Activated CD4-positive, alpha-beta T cell treated with anti-CD3 and anti-CD28 coated beads, Interleukin-2, amount 10 ng/mL, durations not matched to agents 7 days and 5 days (primary cell): ENCODE measurements around the gene CFAP210. TPM values are rescaled to one million over a fixed set of nuclear protein-coding genes. Genes with fewer than 3 reads are reported as not detected.

Experiments used
- CTCF ChIA-PET: fragments of 350-600 bp; sonication (Branson Sonifier 250); formaldehyde crosslinking; loops from one replicate; lab custom pipeline; 2021; ENCODE audit warnings: antibody characterized with exemption; lab: Charles Lee
- POLR2A ChIA-PET: fragments of 350-600 bp; sonication (Branson Sonifier 250); formaldehyde crosslinking; loops from one replicate; lab custom pipeline; 2021; ENCODE audit warnings: antibody characterized with exemption; lab: Charles Lee
- DNase-seq: peaks from one replicate; pipeline ENCODE4 v3.0.0-alpha.2; 2020
- H3K27ac Mint-ChIP-seq: one replicate; pipeline ENCODE4 v1.8.0; 2021; ENCODE audit warnings: mild to moderate bottlenecking, moderate library complexity, mixed read lengths
- H3K27me3 Mint-ChIP-seq: one replicate; pipeline ENCODE4 v1.8.0; 2021; ENCODE audit warnings: mixed read lengths
- H3K36me3 Mint-ChIP-seq: one replicate; pipeline ENCODE4 v1.8.0; 2021; ENCODE audit warnings: low read depth, mixed read lengths
- H3K4me1 Mint-ChIP-seq: one replicate; pipeline ENCODE4 v1.8.0; 2021; ENCODE audit warnings: mixed read lengths
- H3K4me3 Mint-ChIP-seq: one replicate; pipeline ENCODE4 v1.8.0; 2021; ENCODE audit warnings: mild to moderate bottlenecking, moderate library complexity, mixed read lengths
- H3K9me3 Mint-ChIP-seq: one replicate; pipeline ENCODE4 v1.8.0; 2021; ENCODE audit warnings: mixed read lengths
- total RNA-seq, 2 experiments: library from RNA; stranded (reverse); gene quantifications; one replicate each; pipeline ENCODE4 v1.2.3, GENCODE V29; 2021

Gene CFAP210
- total RNA-seq, 2 experiments from 2014 or later = not detected

DNA sequence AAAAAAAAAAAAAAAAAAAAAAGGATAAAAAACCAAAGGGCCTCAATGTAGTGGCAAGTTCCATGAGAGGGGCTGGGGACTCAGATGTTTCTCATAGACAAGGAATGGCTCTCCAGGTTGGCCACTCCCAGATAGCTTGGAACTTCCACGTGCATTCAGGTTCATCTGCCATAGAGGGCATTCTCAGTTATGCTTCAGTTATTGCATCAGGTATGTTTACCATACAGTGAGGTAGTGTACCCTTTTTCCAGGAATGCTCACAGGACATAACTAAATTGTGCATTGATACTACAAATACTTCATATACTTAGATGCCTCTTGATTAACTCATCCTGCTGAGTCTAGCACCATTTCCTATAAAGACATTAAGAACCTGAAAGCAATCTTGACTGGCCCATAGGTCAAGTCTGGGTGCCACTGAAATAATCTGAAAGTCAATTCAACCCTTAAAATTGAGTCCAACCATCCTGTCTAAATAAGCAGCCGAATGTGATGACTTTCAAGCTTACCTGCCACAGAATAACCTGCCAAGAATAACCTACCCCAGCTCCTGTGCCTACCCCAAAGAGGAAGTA lies 24.8 kb upstream of the CFAP210 start:
- peaks cover 3% of the 10 kb centered on the region for H3K4me1 Mint-ChIP-seq
- no peak for DNase-seq
- no peaks in the 10 kb centered on the region for H3K9me3 Mint-ChIP-seq
- H3K27me3 Mint-ChIP-seq = no peaks in the 10 kb centered on the region
- H3K36me3 Mint-ChIP-seq = no peaks in the 10 kb centered on the region
- ChIA-PET CTCF (interaction anchor here (0.6 to 1.3 kb wide), 2 partner anchors 18 to 88 kb away, joined by 3 to 4 read pairs; no protein-coding TSS in a partner anchor), POLR2A (no interaction called here)
- H3K4me3 Mint-ChIP-seq = no peak overlapping the region
- H3K27ac Mint-ChIP-seq = no peak overlapping the region

- H3K9me3 Mint-ChIP-seq = no peaks in the 10 kb centered on the region
- ChIA-PET POLR2A (no interaction called here), CTCF (no interaction called here)
- no peak for DNase-seq
- no peaks in the 10 kb centered on the region for H3K27me3 Mint-ChIP-seq
- no peaks in the 10 kb centered on the region for H3K36me3 Mint-ChIP-seq
- H3K27ac Mint-ChIP-seq = no peak overlapping the region
- H3K4me1 Mint-ChIP-seq = peaks cover 3% of the 10 kb centered on the region
- H3K4me3 Mint-ChIP-seq = no peak overlapping the region
Observed at GRCh38 chr2:169717691-169718063, 23.5 kb upstream of the CFAP210 start.

- DNase-seq = no peak
- H3K27me3 Mint-ChIP-seq = no peaks in the 10 kb centered on the region
- H3K4me3 Mint-ChIP-seq = no peak overlapping the region
- CTCF ChIA-PET = interaction anchor here (1.1 kb wide), 1 partner anchor 232 kb away, joined by 3 read pairs; no protein-coding TSS in a partner anchor
- H3K9me3 Mint-ChIP-seq = peaks cover under 1% of the 10 kb centered on the region
- H3K36me3 Mint-ChIP-seq = no peaks in the 10 kb centered on the region
- H3K27ac Mint-ChIP-seq = no peak overlapping the region
- POLR2A ChIA-PET = no interaction called here
- peaks cover 3% of the 10 kb centered on the region for H3K4me1 Mint-ChIP-seq
Observed at GRCh38 chr2:169716938-169717690, 22.9 kb upstream of the CFAP210 start.

GRCh38 chr2:169716238-169716886 lies 22.2 kb upstream of the CFAP210 start:
- CTCF ChIA-PET = interaction anchor here (1.1 to 1.2 kb wide), 2 partner anchors 27 to 233 kb away, joined by 3 to 4 read pairs; no protein-coding TSS in a partner anchor
- no peak overlapping the region for H3K27ac Mint-ChIP-seq
- H3K36me3 Mint-ChIP-seq = peaks cover 4% of the 10 kb centered on the region
- no peak overlapping the region for H3K4me3 Mint-ChIP-seq
- H3K27me3 Mint-ChIP-seq = no peaks in the 10 kb centered on the region
- H3K9me3 Mint-ChIP-seq = peaks cover 8% of the 10 kb centered on the region
- POLR2A ChIA-PET = no interaction called here
- DNase-seq = no peak
- H3K4me1 Mint-ChIP-seq = peaks cover 3% of the 10 kb centered on the region

- Mint-ChIP-seq H3K4me3 (no peak overlapping the region), H3K27me3 (no peaks in the 10 kb centered on the region), H3K27ac (no peak overlapping the region), H3K36me3 (peaks cover 4% of the 10 kb centered on the region), H3K4me1 (peaks cover 3% of the 10 kb centered on the region), H3K9me3 (peaks cover 9% of the 10 kb centered on the region)
- POLR2A ChIA-PET = no interaction called here
- DNase-seq = no peak
- CTCF ChIA-PET = interaction anchor here (1.1 to 1.2 kb wide), 2 partner anchors 28 to 233 kb away, joined by 3 to 4 read pairs; no protein-coding TSS in a partner anchor
Observed at GRCh38 chr2:169715379-169716237, 21.4 kb upstream of the CFAP210 start.

DNA sequence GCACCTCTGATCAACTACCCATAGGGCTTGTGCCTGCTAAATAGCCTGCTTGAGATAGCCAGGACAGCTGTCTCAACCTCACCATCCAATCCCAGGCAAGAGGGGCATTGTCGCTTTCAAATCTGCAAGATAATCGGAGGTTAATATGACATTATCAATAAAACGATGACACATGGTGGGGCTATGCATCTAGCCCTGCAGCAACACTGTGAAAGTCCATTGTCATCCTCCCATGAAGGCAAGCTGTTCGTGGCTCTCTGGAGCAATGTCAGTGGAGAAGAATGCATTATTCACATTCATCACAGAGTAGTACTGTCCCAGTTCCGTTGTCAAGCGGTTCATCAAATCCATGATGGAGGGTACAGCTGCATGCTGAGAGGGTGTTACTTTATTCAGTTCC lies 20.5 kb upstream of the CFAP210 start:
- no peak for DNase-seq
- CTCF ChIA-PET = no interaction called here
- Mint-ChIP-seq H3K4me3 (no peak overlapping the region), H3K27me3 (no peaks in the 10 kb centered on the region), H3K4me1 (peaks cover 3% of the 10 kb centered on the region), H3K27ac (no peak overlapping the region), H3K36me3 (peaks cover 4% of the 10 kb centered on the region), H3K9me3 (peaks cover 9% of the 10 kb centered on the region)
- POLR2A ChIA-PET = no interaction called here

GRCh38 chr2:169713331-169713730 lies 19.1 kb upstream of the CFAP210 start:
- POLR2A ChIA-PET = no interaction called here
- no peak for DNase-seq
- Mint-ChIP-seq H3K4me1 (peaks cover 3% of the 10 kb centered on the region), H3K4me3 (no peak overlapping the region), H3K27me3 (no peaks in the 10 kb centered on the region), H3K9me3 (peaks cover 9% of the 10 kb centered on the region), H3K36me3 (peaks cover 4% of the 10 kb centered on the region), H3K27ac (no peak overlapping the region)
- CTCF ChIA-PET = interaction anchor here (0.8 kb wide), 1 partner anchor 10 kb away, joined by 3 read pairs; no protein-coding TSS in a partner anchor

DNA sequence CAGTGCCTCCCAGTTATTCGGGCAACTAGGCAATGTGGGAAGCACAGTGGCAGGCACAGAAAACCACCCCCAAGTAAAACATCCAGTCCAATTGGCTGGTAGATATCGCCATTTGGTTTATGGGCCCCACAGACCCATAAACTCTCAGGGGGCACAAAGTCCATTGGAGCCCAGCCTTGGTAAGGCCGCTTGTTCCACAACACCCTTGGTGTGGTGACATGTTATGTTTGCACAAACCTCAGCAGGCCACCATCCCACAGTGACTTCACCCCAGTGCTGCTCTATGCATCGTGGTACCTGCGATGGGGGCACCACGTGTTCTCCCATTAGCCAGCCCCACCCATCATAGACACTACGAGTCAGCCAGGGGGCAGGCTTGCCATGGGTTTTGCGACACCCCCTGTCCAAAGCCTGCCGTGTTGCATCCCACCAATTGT lies 18.6 kb upstream of the CFAP210 start:
- ChIA-PET CTCF (no interaction called here), POLR2A (no interaction called here)
- Mint-ChIP-seq H3K36me3 (peaks cover 4% of the 10 kb centered on the region), H3K9me3 (peaks cover 9% of the 10 kb centered on the region), H3K27me3 (no peaks in the 10 kb centered on the region), H3K4me3 (no peak overlapping the region), H3K4me1 (peaks cover 3% of the 10 kb centered on the region), H3K27ac (no peak overlapping the region)
- no peak for DNase-seq

- ChIA-PET POLR2A (no interaction called here), CTCF (interaction anchor here (1.5 kb wide), 1 partner anchor 10 kb away, joined by 9 read pairs; no protein-coding TSS in a partner anchor)
- peaks cover 4% of the 10 kb centered on the region for H3K36me3 Mint-ChIP-seq
- H3K9me3 Mint-ChIP-seq = peaks cover 9% of the 10 kb centered on the region
- H3K4me1 Mint-ChIP-seq = peaks cover 3% of the 10 kb centered on the region
- no peak overlapping the region for H3K27ac Mint-ChIP-seq
- no peak for DNase-seq
- H3K4me3 Mint-ChIP-seq = no peak overlapping the region
- no peaks in the 10 kb centered on the region for H3K27me3 Mint-ChIP-seq
Observed at GRCh38 chr2:169711751-169712509, 17.7 kb upstream of the CFAP210 start.

DNA sequence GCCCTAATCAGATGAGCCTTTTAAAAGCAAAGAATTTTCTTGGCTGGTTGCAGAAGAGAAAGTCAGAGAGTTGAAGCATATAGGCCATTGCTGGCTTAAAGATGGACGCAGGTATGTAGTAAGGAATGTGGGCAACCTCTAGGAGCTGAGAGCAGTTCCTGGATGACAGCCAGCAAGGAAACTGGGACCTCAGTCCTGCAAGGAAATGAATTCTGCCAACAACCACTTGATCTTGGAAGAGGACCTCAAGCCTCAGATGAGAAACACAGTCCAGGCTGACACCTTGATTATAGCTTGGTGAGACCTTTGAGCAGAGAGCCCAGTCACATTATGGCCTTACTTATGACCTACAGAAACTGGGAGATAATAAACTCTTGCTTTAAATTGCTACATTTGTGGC lies 15.8 kb upstream of the CFAP210 start:
- DNase-seq = no peak
- Mint-ChIP-seq H3K36me3 (peaks cover 6% of the 10 kb centered on the region), H3K27ac (no peak overlapping the region), H3K27me3 (no peaks in the 10 kb centered on the region), H3K4me3 (no peak overlapping the region), H3K4me1 (peaks cover 1% of the 10 kb centered on the region), H3K9me3 (peaks cover 9% of the 10 kb centered on the region)
- CTCF ChIA-PET = interaction anchor here (1.6 kb wide), 1 partner anchor 17 kb away, joined by 5 read pairs; no protein-coding TSS in a partner anchor
- POLR2A ChIA-PET = no interaction called here

DNA sequence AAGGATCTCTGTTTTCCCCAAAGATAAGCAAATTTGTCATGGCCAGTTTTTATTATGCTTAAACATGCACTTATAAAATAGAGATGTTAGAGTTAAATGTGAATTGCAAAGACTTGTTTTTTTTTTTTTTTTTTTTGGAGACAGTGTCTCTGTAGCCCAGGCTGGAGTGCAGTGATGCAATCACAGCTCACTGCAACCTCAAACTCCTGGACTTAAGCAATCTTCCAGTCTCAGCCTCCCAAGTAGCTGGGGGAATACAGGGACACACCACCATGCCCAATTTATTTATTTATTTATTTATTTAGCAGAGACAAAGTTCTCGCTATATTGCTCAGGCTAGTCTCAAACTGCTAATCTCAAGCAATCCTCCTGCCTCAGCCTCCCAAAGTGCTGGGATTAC lies 15.1 kb upstream of the CFAP210 start:
- no peak for DNase-seq
- H3K27me3 Mint-ChIP-seq = no peaks in the 10 kb centered on the region
- no peak overlapping the region for H3K27ac Mint-ChIP-seq
- peaks cover 1% of the 10 kb centered on the region for H3K4me1 Mint-ChIP-seq
- ChIA-PET CTCF (no interaction called here), POLR2A (no interaction called here)
- H3K9me3 Mint-ChIP-seq = peaks cover 9% of the 10 kb centered on the region
- H3K36me3 Mint-ChIP-seq = peaks cover 6% of the 10 kb centered on the region
- no peak overlapping the region for H3K4me3 Mint-ChIP-seq

- DNase-seq = no peak
- H3K27me3 Mint-ChIP-seq = no peaks in the 10 kb centered on the region
- peaks cover 1% of the 10 kb centered on the region for H3K4me1 Mint-ChIP-seq
- peaks cover 6% of the 10 kb centered on the region for H3K36me3 Mint-ChIP-seq
- ChIA-PET POLR2A (no interaction called here), CTCF (no interaction called here)
- H3K4me3 Mint-ChIP-seq = no peak overlapping the region
- H3K9me3 Mint-ChIP-seq = peaks cover 9% of the 10 kb centered on the region
- no peak overlapping the region for H3K27ac Mint-ChIP-seq
Observed at GRCh38 chr2:169707626-169708025, 13.4 kb upstream of the CFAP210 start.
